Heart left ventricle (tissue), 16 donors: ENCODE results near the gene SLC15A3. TPM values are rescaled to one million over a fixed set of nuclear protein-coding genes. Genes with fewer than 3 reads are reported as not detected.

ENCODE experiments used
- ATAC-seq, 4 donors: fragments of 200-7000 bp; cut with Tn5 transposase; one replicate each; pipeline ENCODE4 v1.9.1; 2020 to 2022; ENCODE audit warnings: moderate library complexity in 4 of 4, mild to moderate bottlenecking in 3 of 4, moderate number of reproducible peaks in 1 of 4
- DNase-seq, 5 donors: peaks; one replicate each; pipeline ENCODE4 v3.0.0-alpha.2; 2020
- H3K27ac ChIP-seq, 12 donors: fragments of 200-600 bp; sonication (generic) in 4 of 12; one replicate each; pipeline versions ENCODE4 v1.5.0 to v1.8.0; 2016 to 2022; ENCODE audit warnings: mild to moderate bottlenecking in 2 of 12
- H3K27me3 ChIP-seq, 9 donors: fragments of 200-600 bp; sonication (generic) in 2 of 9; one replicate each; pipeline versions ENCODE4 v1.5.1 to v1.8.0; 2016 to 2022; ENCODE audit warnings: mild to moderate bottlenecking in 3 of 9
- H3K36me3 ChIP-seq, 9 donors: fragments of 200-600 bp; sonication (generic) in 2 of 9; one replicate each; pipeline versions ENCODE4 v1.5.0 to v1.8.0; 2018 to 2022; ENCODE audit warnings: mild to moderate bottlenecking in 2 of 9
- H3K4me1 ChIP-seq, 12 donors: fragments of 200-600 bp; sonication (generic) in 4 of 12; one replicate each; pipeline versions ENCODE4 v1.5.0 to v1.8.0; 2016 to 2022; ENCODE audit warnings: mild to moderate bottlenecking in 3 of 12
- H3K4me3 ChIP-seq, 12 donors: fragments of 200-600 bp; sonication (generic) in 4 of 12; one replicate each; pipeline versions ENCODE4 v1.5.0 to v1.8.0; 2017 to 2022; ENCODE audit warnings: mild to moderate bottlenecking in 9 of 12, moderate library complexity in 4 of 12
- H3K9me3 ChIP-seq, 12 donors: fragments of 200-600 bp; sonication (generic) in 4 of 12; one replicate each; pipeline versions ENCODE4 v1.5.0 to v1.8.0; 2016 to 2022; ENCODE audit warnings: mild to moderate bottlenecking in 1 of 12
- POLR2A ChIP-seq, 2 donors: fragments of 450-650 bp; IDR thresholded peaks; one replicate each; pipeline ENCODE4 v1.6.1; 2017; ENCODE audit warnings: antibody characterized with exemption in 2 of 2, mild to moderate bottlenecking in 2 of 2, moderate library complexity in 2 of 2
- WGBS, 4 donors: extraction: QIAGEN DNeasy Blood & Tissue Kit in 2 of 4; methylation state at CpG; one replicate each; pipeline versions ENCODE4 v1.1.5 to v1.1.7; 2013 to 2018; 5-methylcytosine and 5-hydroxymethylcytosine counted together
- intact Hi-C, 10 donors: fragments of 100-400 bp; cut with DNase I; formaldehyde crosslinking; loops; one replicate each; pipeline versions ENCODE4 v1.11.1 to v1.14.2; 2022
- polyA plus RNA-seq, 2 donors: library from polyadenylated mRNA; stranded (reverse); fragments of 200-250 nt; gene quantifications; one replicate each; pipeline ENCODE4 v1.2.3, GENCODE V29; 2013
- total RNA-seq, 9 donors: library from RNA; depleted of rRNA in 2 of 9; stranded (reverse); fragments of >200 nt in 2 of 9; fragmentation: NEBNext Ultra II Directional in 3 of 9; extraction: Animal tissue kit (Norgen Biotek cat#: 25700) in 3 of 9; gene quantifications; one replicate each; pipeline versions ENCODE4 v1.1.0 to v1.2.4, GENCODE V29; 2016 to 2023
- TF ChIP-seq, protein P1 (sequence below), 12 donors: fragments of 200-600 bp; sonication (generic) in 4 of 12; IDR thresholded peaks; one replicate each; pipeline versions ENCODE4 v1.5.0 to v1.8.0; 2018 to 2022; ENCODE audit warnings: antibody characterized with exemption in 12 of 12, mild to moderate bottlenecking in 5 of 12
- donor health status: ischemic (EF 13 %, LVEDD 7.1; RV severe dilation, severe dysfunction).
- donor health status: healthy with polysubstance abuse.
- donor health status: DM: no; HTN: yes; CAD: no.
- donor health status: DM: no; HTN: no; CAD: no.
- donor health status: ischemic (EF 25% LVEDD 6.9; RV normal size, moderate dysfunction).
- donor health status: ischemic (EF 25% LVEDD 5.7; RV mildly dilated, moderate dysfunction).
- donor health status: healthy.
- donor health status: DM: yes; HTN: yes; CAD: no.
- donor health status: ischemic (EF 35%, LVEDD 5.7; RV mildly dilated, moderate dysfunction).
- donor health status: nonischemic (EF 11% LVEDD 7.7; RV severe dilation, severe dysfunction).
- donor health status: DM: yes; HTN: yes; CAD: no.
- donor health status: PGD.
- donor health status: ischemic (EF 29% LVEDD 5.4; RV normal size, mild dysfunction).
- donor health status: nonischemic (EF 23%, LVEDD 6.1; RV moderate dilation, normal function).

Gene SLC15A3
- total and polyA plus RNA-seq, 11 donors: 11.9 to 85.1 (median 19.1) TPM

- ATAC-seq (no peak), DNase-seq (peak in 1 of 5 donors; percentile 55)
- Histone ChIP-seq H3K4me3 (no peak overlapping the region), H3K27me3 (no peaks in the 10 kb centered on the region), H3K36me3 (peaks cover 0 to 32% (median 10%) of the 10 kb centered on the region in 9 donors), H3K27ac (no peak overlapping the region), H3K9me3 (no peaks in the 10 kb centered on the region), H3K4me1 (peaks cover 0 to 25% (median 11%) of the 10 kb centered on the region in 12 donors)
- intact Hi-C loops: no loop called here
- 88 to 92% (median 89%) methylated on average over 17 to 21 of the region's 21 CpGs for WGBS, 4 donors
- no peak for TF ChIP-seq POLR2A (IDR thresholded peaks at IDR 0.05)
- TF ChIP-seq, protein P1, sequence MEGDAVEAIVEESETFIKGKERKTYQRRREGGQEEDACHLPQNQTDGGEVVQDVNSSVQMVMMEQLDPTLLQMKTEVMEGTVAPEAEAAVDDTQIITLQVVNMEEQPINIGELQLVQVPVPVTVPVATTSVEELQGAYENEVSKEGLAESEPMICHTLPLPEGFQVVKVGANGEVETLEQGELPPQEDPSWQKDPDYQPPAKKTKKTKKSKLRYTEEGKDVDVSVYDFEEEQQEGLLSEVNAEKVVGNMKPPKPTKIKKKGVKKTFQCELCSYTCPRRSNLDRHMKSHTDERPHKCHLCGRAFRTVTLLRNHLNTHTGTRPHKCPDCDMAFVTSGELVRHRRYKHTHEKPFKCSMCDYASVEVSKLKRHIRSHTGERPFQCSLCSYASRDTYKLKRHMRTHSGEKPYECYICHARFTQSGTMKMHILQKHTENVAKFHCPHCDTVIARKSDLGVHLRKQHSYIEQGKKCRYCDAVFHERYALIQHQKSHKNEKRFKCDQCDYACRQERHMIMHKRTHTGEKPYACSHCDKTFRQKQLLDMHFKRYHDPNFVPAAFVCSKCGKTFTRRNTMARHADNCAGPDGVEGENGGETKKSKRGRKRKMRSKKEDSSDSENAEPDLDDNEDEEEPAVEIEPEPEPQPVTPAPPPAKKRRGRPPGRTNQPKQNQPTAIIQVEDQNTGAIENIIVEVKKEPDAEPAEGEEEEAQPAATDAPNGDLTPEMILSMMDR (IDR thresholded peaks at IDR 0.05): no peak
These were observed 17.0 kb downstream of the SLC15A3 start for GRCh38 chr11:60934790-60935605.

- H3K4me3 ChIP-seq: no peak overlapping the region
- H3K4me1 ChIP-seq: peaks cover 0 to 21% (median 11%) of the 10 kb centered on the region in 12 donors
- peaks cover 0 to 24% (median 7%) of the 10 kb centered on the region in 9 donors for H3K36me3 ChIP-seq
- ATAC-seq: no peak
- TF ChIP-seq POLR2A (IDR thresholded peaks at IDR 0.05): no peak
- TF ChIP-seq, protein P1 (IDR thresholded peaks at IDR 0.05): no peak
- H3K27ac ChIP-seq: no peak overlapping the region
- intact Hi-C loops: no loop called here
- H3K27me3 ChIP-seq: no peaks in the 10 kb centered on the region
- no peaks in the 10 kb centered on the region for H3K9me3 ChIP-seq
- no peak for DNase-seq
- WGBS, 4 donors: 94 to 95% (median 94%) methylated on average over 41 to 57 of the region's 57 CpGs
These were observed 17.7 kb downstream of the SLC15A3 start for GRCh38 chr11:60934124-60934789.

DNA sequence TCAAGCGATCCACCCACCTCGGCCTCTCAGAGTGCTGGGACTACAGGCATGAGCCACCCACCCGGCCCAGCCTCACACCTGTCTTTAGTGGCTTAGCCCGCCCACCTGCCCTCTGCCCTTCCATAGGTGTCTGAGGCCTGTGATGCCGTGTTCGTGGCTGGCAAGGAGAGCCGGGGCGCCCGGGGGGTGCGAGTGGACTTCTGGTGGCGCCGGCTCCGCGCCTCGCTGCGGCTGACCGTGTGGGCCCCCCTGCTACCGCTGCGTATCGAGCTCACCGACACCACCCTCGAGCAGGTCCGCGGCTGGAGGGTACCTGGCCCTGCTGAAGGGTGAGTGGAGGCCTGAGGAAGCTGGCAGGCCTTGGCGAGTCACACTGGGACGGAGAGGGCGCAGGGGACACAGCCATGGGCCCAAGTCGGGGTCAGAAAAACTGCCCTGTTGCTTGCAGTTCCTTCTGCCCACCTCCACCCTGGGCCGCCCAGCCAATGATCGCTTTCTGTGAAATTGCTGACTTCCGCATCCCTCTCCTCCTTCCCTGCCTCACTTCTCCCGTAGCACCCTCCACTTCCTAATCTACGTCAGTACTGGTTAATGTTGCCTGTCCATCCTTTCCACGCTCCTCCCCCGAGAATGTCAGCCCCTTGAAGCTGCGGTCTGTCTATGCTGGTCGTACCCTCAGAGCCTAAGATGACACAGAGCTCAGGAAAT lies 18.4 kb downstream of the SLC15A3 start:
- Histone ChIP-seq H3K9me3 (no peaks in the 10 kb centered on the region), H3K27ac (no peak overlapping the region), H3K4me3 (no peak overlapping the region), H3K27me3 (no peaks in the 10 kb centered on the region), H3K4me1 (peaks cover 0 to 21% (median 11%) of the 10 kb centered on the region in 12 donors), H3K36me3 (peaks cover 0 to 17% (median 0%) of the 10 kb centered on the region in 9 donors)
- intact Hi-C loops: no loop called here
- no peak for ATAC-seq
- no peak for DNase-seq
- TF ChIP-seq, protein P1 (IDR thresholded peaks at IDR 0.05): no peak
- TF ChIP-seq POLR2A (IDR thresholded peaks at IDR 0.05): no peak
- WGBS, 4 donors: 92 to 96% (median 95%) methylated on average over 21 to 37 of the region's 37 CpGs
